GM23338 (cell line): ENCODE data around the gene MPPED2. TPM values are rescaled to one million over a fixed set of nuclear protein-coding genes. Genes with fewer than 3 reads are reported as not detected.

Source experiments
- ATAC-seq: fragments of 200-7000 bp; cut with Tn5 transposase; 3 replicates; pipeline ENCODE4 v1.9.1; 2020
- DNase-seq: peaks from one replicate; pipeline ENCODE4 v3.0.0-alpha.2; 2015; ENCODE audit warnings: low spot score
- H2AFZ ChIP-seq: fragments of 200-600 bp; sonication (generic); 2 replicates; pipeline ENCODE4 v1.8.0; 2016; ENCODE audit warnings: antibody characterized with exemption, mild to moderate bottlenecking, moderate library complexity
- H3F3A ChIP-seq: fragments of 200-600 bp; sonication (generic); replicated peaks from 2 replicates; pipeline ENCODE4 v1.8.0; 2017; ENCODE audit warnings: antibody characterized with exemption, mixed run types, low read depth
- H3K27ac ChIP-seq: fragments of 200-600 bp; sonication (generic); 2 replicates; pipeline ENCODE4 v1.6.1; 2016; ENCODE audit warnings: low read depth
- H3K27me3 ChIP-seq: fragments of 200-600 bp; sonication (generic); 2 replicates; pipeline ENCODE4 v1.8.0; 2016; ENCODE audit warnings: mild to moderate bottlenecking, mixed run types, moderate library complexity; ENCODE audit not compliant: insufficient read depth
- H3K36me3 ChIP-seq: fragments of 200-600 bp; sonication (generic); 2 replicates; pipeline ENCODE4 v1.8.0; 2016; ENCODE audit warnings: mild to moderate bottlenecking; ENCODE audit not compliant: insufficient read depth
- H3K4me1 ChIP-seq: fragments of 200-600 bp; sonication (generic); 2 replicates; pipeline ENCODE4 v1.8.0; 2016; ENCODE audit warnings: mild to moderate bottlenecking, moderate library complexity; ENCODE audit not compliant: insufficient read depth
- H3K4me2 ChIP-seq: fragments of 200-600 bp; sonication (generic); 2 replicates; pipeline ENCODE4 v1.7.1; 2017; ENCODE audit warnings: mixed run types
- H3K4me3 ChIP-seq: fragments of 200-600 bp; sonication (generic); 2 replicates; pipeline ENCODE4 v1.6.1; 2016; ENCODE audit warnings: mixed run types
- H3K79me2 ChIP-seq: fragments of 200-600 bp; sonication (generic); replicated peaks from 2 replicates; pipeline ENCODE4 v1.8.0; 2017; ENCODE audit warnings: mild to moderate bottlenecking; ENCODE audit not compliant: insufficient read depth
- H3K9me2 ChIP-seq: fragments of 200-600 bp; sonication (generic); 2 replicates; pipeline ENCODE4 v1.8.0; 2017; ENCODE audit not compliant: insufficient read depth
- H4K20me1 ChIP-seq: fragments of 200-600 bp; sonication (generic); replicated peaks from 2 replicates; pipeline ENCODE4 v1.8.0; 2017; ENCODE audit warnings: mild to moderate bottlenecking; ENCODE audit not compliant: insufficient read depth
- H3K27ac Mint-ChIP-seq: 2 replicates; pipeline ENCODE4 v1.8.0; 2020; ENCODE audit warnings: inconsistent platforms, mild to moderate bottlenecking, moderate library complexity, mixed read lengths
- H3K27me3 Mint-ChIP-seq: 3 replicates; pipeline ENCODE4 v1.8.0; 2022; ENCODE audit warnings: low read depth, mild to moderate bottlenecking, moderate library complexity, mixed read lengths, inconsistent platforms; ENCODE audit not compliant: insufficient read depth, poor library complexity
- H3K36me3 Mint-ChIP-seq: 3 replicates; pipeline ENCODE4 v1.8.0; 2021; ENCODE audit warnings: low read depth, mild to moderate bottlenecking, inconsistent platforms, moderate library complexity, mixed read lengths
- H3K4me1 Mint-ChIP-seq: 3 replicates; pipeline ENCODE4 v1.8.0; 2020; ENCODE audit warnings: mild to moderate bottlenecking, inconsistent platforms, mixed read lengths
- H3K4me3 Mint-ChIP-seq: 3 replicates; pipeline ENCODE4 v1.8.0; 2021; ENCODE audit warnings: moderate library complexity, mild to moderate bottlenecking, inconsistent platforms, mixed read lengths
- H3K9me3 Mint-ChIP-seq: 3 replicates; pipeline ENCODE4 v1.8.0; 2020; ENCODE audit warnings: moderate library complexity, mild to moderate bottlenecking, inconsistent platforms, mixed read lengths
- CREB1 ChIP-seq: fragments of 250-450 bp; sonication (Bioruptor Pico); IDR thresholded peaks from 2 replicates; pipeline ENCODE4 v1.5.0; 2020; ENCODE audit warnings: low read depth, mild to moderate bottlenecking, moderate library complexity
- CTCF ChIP-seq, 2 experiments: fragments of 200-600 bp in 1 of 2; sonication (generic) in 1 of 2; conservative IDR thresholded peaks; 2 replicates each; pipeline versions ENCODE4 v1.5.1 to v1.6.1; 2016 to 2017; ENCODE audit warnings: antibody characterized with exemption in 2 of 2, low read depth in 2 of 2, mild to moderate bottlenecking in 2 of 2, moderate library complexity in 1 of 2
- ETS1 ChIP-seq: IDR thresholded peaks from 2 replicates; pipeline ENCODE4 v1.6.1; 2016; ENCODE audit warnings: antibody characterized with exemption
- EZH2 ChIP-seq: fragments of 200-600 bp; sonication (generic); IDR thresholded peaks from one replicate; pipeline ENCODE4 v1.8.0; 2017; ENCODE audit warnings: antibody characterized with exemption, mild to moderate bottlenecking, low read depth; ENCODE audit not compliant: unreplicated experiment
- EZH2phosphoT487 ChIP-seq: fragments of 200-600 bp; sonication (generic); IDR thresholded peaks from one replicate; pipeline ENCODE4 v1.8.1; 2018; ENCODE audit warnings: antibody characterized with exemption; ENCODE audit not compliant: unreplicated experiment
- JUNB ChIP-seq: IDR thresholded peaks from one replicate; pipeline ENCODE4 v1.6.1; 2016; ENCODE audit warnings: antibody characterized with exemption; ENCODE audit not compliant: unreplicated experiment
- NANOG ChIP-seq: IDR thresholded peaks from 2 replicates; pipeline ENCODE4 v1.6.1; 2016; ENCODE audit warnings: antibody characterized with exemption, borderline replicate concordance
- POLR2AphosphoS5 ChIP-seq: IDR thresholded peaks from 2 replicates; pipeline ENCODE4 v1.6.1; 2016; ENCODE audit warnings: antibody characterized with exemption, low read depth
- REST ChIP-seq: IDR thresholded peaks from one replicate; pipeline ENCODE4 v1.6.1; 2018; ENCODE audit warnings: antibody characterized with exemption; ENCODE audit not compliant: unreplicated experiment
- STAT1 ChIP-seq: IDR thresholded peaks from one replicate; pipeline ENCODE4 v1.6.1; 2016; ENCODE audit warnings: antibody characterized with exemption; ENCODE audit not compliant: unreplicated experiment
- ZNF114 ChIP-seq: fragments of 250-450 bp; sonication (Bioruptor Pico); IDR thresholded peaks from 2 replicates; pipeline ENCODE4 v1.5.0; 2020; ENCODE audit warnings: mild to moderate bottlenecking, moderate library complexity
- ZNF331 ChIP-seq: fragments of 250-450 bp; sonication (Bioruptor Pico); IDR thresholded peaks from 2 replicates; pipeline ENCODE4 v1.5.0; 2020; ENCODE audit warnings: low read depth, mild to moderate bottlenecking, moderate library complexity
- ZNF462 ChIP-seq: fragments of 250-450 bp; sonication (Bioruptor Pico); IDR thresholded peaks from 2 replicates; pipeline ENCODE4 v1.5.0; 2020; ENCODE audit warnings: mild to moderate bottlenecking, moderate library complexity
- polyA plus RNA-seq: library from polyadenylated mRNA; unstranded; fragments of >200 nt; fragmentation: Nextera tagmentation; extraction: Ambion mirVana; gene quantifications from 2 replicates; pipeline ENCODE4 v1.2.1, GENCODE V29; 2016
- total RNA-seq: library from RNA; depleted of rRNA; stranded (reverse); fragments of >200 nt; shearing (Covaris generic); gene quantifications from 2 replicates; pipeline ENCODE4 v1.2.3, GENCODE V29; 2014

MPPED2 gene
- total and polyA plus RNA-seq, 2 experiments from 2014 or later: 4.4 to 6.8 TPM

- no peak for ATAC-seq
- peaks cover 3% of the 10 kb centered on the region for H3K27me3 Mint-ChIP-seq
- Histone ChIP-seq H3K27ac (no peak overlapping the region), H2AFZ (no peak overlapping the region), H3K4me3 (no peak overlapping the region), H4K20me1 (no peaks in the 10 kb centered on the region), H3K4me1 (peaks cover 61% of the 10 kb centered on the region), H3F3A (peaks cover 5% of the 10 kb centered on the region), H3K36me3 (no peaks in the 10 kb centered on the region), H3K79me2 (no peaks in the 10 kb centered on the region), H3K27me3 (no peaks in the 10 kb centered on the region), H3K4me2 (no peak overlapping the region), H3K9me2 (no peaks in the 10 kb centered on the region)
- H3K9me3 Mint-ChIP-seq: no peaks in the 10 kb centered on the region
- H3K27ac Mint-ChIP-seq: no peak overlapping the region
- H3K4me1 Mint-ChIP-seq: peaks cover 56% of the 10 kb centered on the region
- H3K4me3 Mint-ChIP-seq: no peak overlapping the region
- no peak for DNase-seq
- H3K36me3 Mint-ChIP-seq: no peaks in the 10 kb centered on the region
- TF ChIP-seq JUNB: no peak
- TF ChIP-seq ZNF331: no peak
- no peak for TF ChIP-seq REST
- no peak for TF ChIP-seq ETS1
- no peak for TF ChIP-seq STAT1
- no peak for TF ChIP-seq ZNF462 (CRISPR knock-in tag)
- no peak for TF ChIP-seq CREB1 (CRISPR knock-in tag)
- no peak for TF ChIP-seq EZH2phosphoT487
- TF ChIP-seq ZNF114 (CRISPR knock-in tag): no peak
- TF ChIP-seq CTCF (conservative IDR thresholded peaks at IDR 0.05; ENCODE audit: low read depth in 2 of 2): no peak
- no peak for TF ChIP-seq NANOG
- TF ChIP-seq POLR2AphosphoS5: no peak
- no peak for TF ChIP-seq EZH2
These were observed 127.6 kb downstream of the MPPED2 start for GRCh38 chr11:30458541-30458940.
